ENCODE measurements around the gene KIF21B. TPM values are rescaled to one million over a fixed set of nuclear protein-coding genes. Genes with fewer than 3 reads are reported as not detected.

The KIF21B gene
- total RNA-seq, 1 experiment from 2014 or later = 2.6 TPM

DNA sequence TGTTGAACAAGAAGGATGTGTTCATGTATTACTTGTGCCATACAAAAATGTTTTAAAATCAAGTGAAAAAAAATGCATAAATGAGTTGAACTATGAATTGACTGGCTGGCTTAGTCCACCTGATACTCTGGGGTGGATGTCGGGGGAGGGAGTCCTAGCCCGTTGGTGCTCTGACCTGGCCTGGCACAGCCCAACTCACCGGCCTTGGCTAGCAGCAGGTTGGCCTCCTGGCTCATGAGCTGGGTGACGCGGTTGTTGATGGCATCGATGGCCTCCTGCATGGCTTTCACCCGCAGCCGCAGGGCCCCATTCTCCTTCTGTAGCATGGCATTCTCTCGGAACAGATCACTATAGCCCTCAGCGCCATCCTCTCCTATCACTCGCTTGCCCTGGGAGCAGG is 21.6 kb downstream of the KIF21B start:
- no peaks in the 10 kb centered on the region for H3K9me3 ChIP-seq
- no peak overlapping the region for H3K4me3 Mint-ChIP-seq (ENCODE audit: unreplicated experiment)
- H3K36me3 ChIP-seq (ENCODE audit: control insufficient read depth, insufficient read depth, low read length) = no peaks in the 10 kb centered on the region
- no peaks in the 10 kb centered on the region for H3K9me3 Mint-ChIP-seq (ENCODE audit: unreplicated experiment)
- no peak overlapping the region for H3K27ac Mint-ChIP-seq (ENCODE audit: unreplicated experiment)
- no peaks in the 10 kb centered on the region for H3K36me3 Mint-ChIP-seq (ENCODE audit: insufficient read depth, unreplicated experiment)
- intact Hi-C loops (cut with micrococcal nuclease; ENCODE audit: unreplicated experiment) = no loop called here
- no peaks in the 10 kb centered on the region for H3K4me1 Mint-ChIP-seq (ENCODE audit: low read depth, unreplicated experiment)
- TF ChIP-seq, protein P1, sequence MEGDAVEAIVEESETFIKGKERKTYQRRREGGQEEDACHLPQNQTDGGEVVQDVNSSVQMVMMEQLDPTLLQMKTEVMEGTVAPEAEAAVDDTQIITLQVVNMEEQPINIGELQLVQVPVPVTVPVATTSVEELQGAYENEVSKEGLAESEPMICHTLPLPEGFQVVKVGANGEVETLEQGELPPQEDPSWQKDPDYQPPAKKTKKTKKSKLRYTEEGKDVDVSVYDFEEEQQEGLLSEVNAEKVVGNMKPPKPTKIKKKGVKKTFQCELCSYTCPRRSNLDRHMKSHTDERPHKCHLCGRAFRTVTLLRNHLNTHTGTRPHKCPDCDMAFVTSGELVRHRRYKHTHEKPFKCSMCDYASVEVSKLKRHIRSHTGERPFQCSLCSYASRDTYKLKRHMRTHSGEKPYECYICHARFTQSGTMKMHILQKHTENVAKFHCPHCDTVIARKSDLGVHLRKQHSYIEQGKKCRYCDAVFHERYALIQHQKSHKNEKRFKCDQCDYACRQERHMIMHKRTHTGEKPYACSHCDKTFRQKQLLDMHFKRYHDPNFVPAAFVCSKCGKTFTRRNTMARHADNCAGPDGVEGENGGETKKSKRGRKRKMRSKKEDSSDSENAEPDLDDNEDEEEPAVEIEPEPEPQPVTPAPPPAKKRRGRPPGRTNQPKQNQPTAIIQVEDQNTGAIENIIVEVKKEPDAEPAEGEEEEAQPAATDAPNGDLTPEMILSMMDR (IDR thresholded peaks at IDR 0.05; ENCODE audit: insufficient read depth in 1 of 2, low read depth in 1 of 2, low read length in 1 of 2, severe bottlenecking in 1 of 2, unreplicated experiment in 1 of 2) = no peak
- ChIA-PET CTCF (no interaction called here), POLR2A (no interaction called here)
- DNase-seq = no peak
- no peaks in the 10 kb centered on the region for H3K27me3 Mint-ChIP-seq (ENCODE audit: insufficient read depth, unreplicated experiment)
- no peaks in the 10 kb centered on the region for H3K4me1 ChIP-seq
- H3K27me3 ChIP-seq (replicated peaks; ENCODE audit: control insufficient read depth, insufficient read depth, low read length) = no peaks in the 10 kb centered on the region
- no peak overlapping the region for H3K4me3 ChIP-seq (ENCODE audit: low read depth, low read length)
- no TSS peak for BruUV-seq (replicated peaks)

DNA sequence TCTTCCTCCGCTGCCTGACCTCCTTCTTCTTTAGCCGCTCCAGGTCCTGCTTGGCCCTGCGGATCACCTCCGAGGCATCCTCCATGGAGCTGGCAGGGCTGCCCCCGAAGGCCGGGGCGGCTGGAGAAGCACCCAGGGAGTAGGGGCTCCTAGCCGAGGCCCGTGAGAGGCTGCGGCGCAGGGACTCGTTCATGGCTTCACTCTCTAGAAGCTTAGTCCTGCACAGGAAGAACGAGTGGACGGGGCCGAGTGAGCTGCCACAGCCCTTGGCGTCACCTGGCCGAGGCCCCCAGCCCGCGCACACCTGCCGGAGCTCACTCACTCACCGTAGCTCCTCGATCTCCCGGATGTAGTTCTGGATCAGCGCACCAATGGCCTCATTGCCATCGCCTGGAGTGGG is 23.1 kb downstream of the KIF21B start:
- no peaks in the 10 kb centered on the region for H3K4me1 Mint-ChIP-seq (ENCODE audit: low read depth, unreplicated experiment)
- Histone ChIP-seq H3K4me3 (ENCODE audit: low read depth, low read length) (no peak overlapping the region), H3K27me3 (replicated peaks; ENCODE audit: control insufficient read depth, insufficient read depth, low read length) (no peaks in the 10 kb centered on the region), H3K36me3 (ENCODE audit: control insufficient read depth, insufficient read depth, low read length) (no peaks in the 10 kb centered on the region), H3K9me3 (no peaks in the 10 kb centered on the region), H3K4me1 (no peaks in the 10 kb centered on the region)
- no peaks in the 10 kb centered on the region for H3K9me3 Mint-ChIP-seq (ENCODE audit: unreplicated experiment)
- DNase-seq = no peak
- no peak overlapping the region for H3K4me3 Mint-ChIP-seq (ENCODE audit: unreplicated experiment)
- TF ChIP-seq, protein P1 (IDR thresholded peaks at IDR 0.05; ENCODE audit: insufficient read depth in 1 of 2, low read depth in 1 of 2, low read length in 1 of 2, severe bottlenecking in 1 of 2, unreplicated experiment in 1 of 2) = no peak
- intact Hi-C loops (cut with micrococcal nuclease; ENCODE audit: unreplicated experiment) = no loop called here
- POLR2A ChIA-PET = no interaction called here
- no peak overlapping the region for H3K27ac Mint-ChIP-seq (ENCODE audit: unreplicated experiment)
- no peaks in the 10 kb centered on the region for H3K36me3 Mint-ChIP-seq (ENCODE audit: insufficient read depth, unreplicated experiment)
- BruUV-seq (replicated peaks) = no TSS peak
- CTCF ChIA-PET = no interaction called here
- H3K27me3 Mint-ChIP-seq (ENCODE audit: insufficient read depth, unreplicated experiment) = no peaks in the 10 kb centered on the region

DNA sequence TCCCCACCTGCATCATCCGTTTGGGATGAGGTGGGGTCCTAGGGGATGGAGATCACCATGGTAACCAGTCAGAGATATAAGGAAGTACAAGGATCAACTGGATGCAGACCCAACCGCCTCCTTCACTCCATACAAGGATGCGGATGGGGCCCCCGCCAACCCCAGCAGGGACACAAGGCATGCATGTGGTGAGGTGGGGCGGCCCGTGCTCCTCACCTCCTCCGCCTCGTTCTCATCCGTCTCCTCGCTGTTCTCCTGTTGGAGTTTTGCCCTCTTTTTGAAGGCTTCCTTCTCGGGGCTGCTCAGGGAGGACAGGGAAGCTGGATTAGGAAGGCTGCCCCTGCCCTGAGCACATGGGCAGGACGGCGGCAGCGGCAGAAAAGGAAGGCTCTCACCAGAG is 23.8 kb downstream of the KIF21B start:
- H3K4me1 Mint-ChIP-seq (ENCODE audit: low read depth, unreplicated experiment) = no peaks in the 10 kb centered on the region
- H3K27ac Mint-ChIP-seq (ENCODE audit: unreplicated experiment) = no peak overlapping the region
- Histone ChIP-seq H3K27me3 (replicated peaks; ENCODE audit: control insufficient read depth, insufficient read depth, low read length) (no peaks in the 10 kb centered on the region), H3K9me3 (no peaks in the 10 kb centered on the region), H3K36me3 (ENCODE audit: control insufficient read depth, insufficient read depth, low read length) (no peaks in the 10 kb centered on the region), H3K4me3 (ENCODE audit: low read depth, low read length) (no peak overlapping the region), H3K4me1 (no peaks in the 10 kb centered on the region)
- TF ChIP-seq, protein P1 (IDR thresholded peaks at IDR 0.05; ENCODE audit: insufficient read depth in 1 of 2, low read depth in 1 of 2, low read length in 1 of 2, severe bottlenecking in 1 of 2, unreplicated experiment in 1 of 2) = no peak
- no TSS peak for BruUV-seq (replicated peaks)
- CTCF ChIA-PET = interaction anchor here (0.6 kb wide), 1 partner anchor 61 kb away, joined by 4 read pairs; no protein-coding TSS in a partner anchor
- intact Hi-C loops (cut with micrococcal nuclease; ENCODE audit: unreplicated experiment) = no loop called here
- no peaks in the 10 kb centered on the region for H3K36me3 Mint-ChIP-seq (ENCODE audit: insufficient read depth, unreplicated experiment)
- no peak overlapping the region for H3K4me3 Mint-ChIP-seq (ENCODE audit: unreplicated experiment)
- DNase-seq = no peak
- POLR2A ChIA-PET = no interaction called here
- no peaks in the 10 kb centered on the region for H3K27me3 Mint-ChIP-seq (ENCODE audit: insufficient read depth, unreplicated experiment)
- H3K9me3 Mint-ChIP-seq (ENCODE audit: unreplicated experiment) = no peaks in the 10 kb centered on the region
